ENCODE measurements around the gene AKT1. TPM values are rescaled to one million over a fixed set of nuclear protein-coding genes. Genes with fewer than 3 reads are reported as not detected.

AKT1 gene
- polyA plus RNA-seq, 1 experiment, result 104 TPM

- ChIA-PET POLR2A (no interaction called here), CTCF (interaction anchor here (1.5 to 7.2 kb wide), 4 partner anchors 11 to 61 kb away, joined by 4 to 90 read pairs (median 28); partner anchors contain the start of gene SIVA1)
- Histone ChIP-seq H3K27me3 (ENCODE audit: control insufficient read depth, insufficient read depth, low read length) (no peaks in the 10 kb centered on the region), H3K9me3 (ENCODE audit: control insufficient read depth, insufficient read depth, low read length) (no peaks in the 10 kb centered on the region), H3K27ac (ENCODE audit: low read depth, low read length) (no peak overlapping the region), H3K4me3 (ENCODE audit: low read depth, low read length) (no peak overlapping the region)
- TF ChIP-seq CTCF (IDR thresholded peaks at IDR 0.05; ENCODE audit: low read depth, low read length), result no peak
- no peak for DNase-seq (ENCODE audit: low read depth, low spot score)
Observed at GRCh38 chr14:104765517-104765916, 30.0 kb downstream of the AKT1 start.

GRCh38 chr14:104758981-104759969, 36.3 kb downstream of the AKT1 start:
- POLR2A ChIA-PET, result no interaction called here
- H3K27me3 ChIP-seq (ENCODE audit: control insufficient read depth, insufficient read depth, low read length), result no peaks in the 10 kb centered on the region
- H3K27ac ChIP-seq (ENCODE audit: low read depth, low read length), result no peak overlapping the region
- H3K4me3 ChIP-seq (ENCODE audit: low read depth, low read length), result no peak overlapping the region
- DNase-seq (ENCODE audit: low read depth, low spot score), result no peak
- no peak for TF ChIP-seq CTCF (IDR thresholded peaks at IDR 0.05; ENCODE audit: low read depth, low read length)
- H3K9me3 ChIP-seq (ENCODE audit: control insufficient read depth, insufficient read depth, low read length), result no peaks in the 10 kb centered on the region
- CTCF ChIA-PET, result interaction anchor here (4.0 kb wide), 1 partner anchor 9 kb away, joined by 23 read pairs; no protein-coding TSS in a partner anchor

GRCh38 chr14:104757681-104758392, 37.7 kb downstream of the AKT1 start:
- no peak overlapping the region for H3K4me3 ChIP-seq (ENCODE audit: low read depth, low read length)
- POLR2A ChIA-PET, result interaction anchor here (0.6 kb wide), 1 partner anchor 11 kb away, joined by 3 read pairs; no protein-coding TSS in a partner anchor
- CTCF ChIA-PET, result interaction anchor here (0.6 to 4.0 kb wide), 3 partner anchors 11 to 210 kb away, joined by 3 to 23 read pairs (median 4); no protein-coding TSS in a partner anchor
- H3K9me3 ChIP-seq (ENCODE audit: control insufficient read depth, insufficient read depth, low read length), result peaks cover 4% of the 10 kb centered on the region; the same call in 1 of the 2 replicates
- H3K27me3 ChIP-seq (ENCODE audit: control insufficient read depth, insufficient read depth, low read length), result no peaks in the 10 kb centered on the region
- no peak overlapping the region for H3K27ac ChIP-seq (ENCODE audit: low read depth, low read length)
- DNase-seq (ENCODE audit: low read depth, low spot score), result no peak
- TF ChIP-seq CTCF (IDR thresholded peaks at IDR 0.05; ENCODE audit: low read depth, low read length), result no peak

- ChIA-PET POLR2A (interaction anchor here (0.6 kb wide), 1 partner anchor 11 kb away, joined by 3 read pairs; no protein-coding TSS in a partner anchor), CTCF (interaction anchor here (1.4 to 4.0 kb wide), 2 partner anchors 11 to 64 kb away, joined by 4 to 23 read pairs; no protein-coding TSS in a partner anchor)
- Histone ChIP-seq H3K27ac (ENCODE audit: low read depth, low read length) (no peak overlapping the region), H3K4me3 (ENCODE audit: low read depth, low read length) (no peak overlapping the region), H3K9me3 (ENCODE audit: control insufficient read depth, insufficient read depth, low read length) (peaks cover 5% of the 10 kb centered on the region; the same call in 1 of the 2 replicates), H3K27me3 (ENCODE audit: control insufficient read depth, insufficient read depth, low read length) (no peaks in the 10 kb centered on the region)
- no peak for TF ChIP-seq CTCF (IDR thresholded peaks at IDR 0.05; ENCODE audit: low read depth, low read length)
- no peak for DNase-seq (ENCODE audit: low read depth, low spot score)
Observed at GRCh38 chr14:104757238-104757585, 38.3 kb downstream of the AKT1 start.
